Measurements from ENCODE around the gene BEGAIN. TPM values are rescaled to one million over a fixed set of nuclear protein-coding genes. Genes with fewer than 3 reads are reported as not detected.

The BEGAIN gene, protein sequence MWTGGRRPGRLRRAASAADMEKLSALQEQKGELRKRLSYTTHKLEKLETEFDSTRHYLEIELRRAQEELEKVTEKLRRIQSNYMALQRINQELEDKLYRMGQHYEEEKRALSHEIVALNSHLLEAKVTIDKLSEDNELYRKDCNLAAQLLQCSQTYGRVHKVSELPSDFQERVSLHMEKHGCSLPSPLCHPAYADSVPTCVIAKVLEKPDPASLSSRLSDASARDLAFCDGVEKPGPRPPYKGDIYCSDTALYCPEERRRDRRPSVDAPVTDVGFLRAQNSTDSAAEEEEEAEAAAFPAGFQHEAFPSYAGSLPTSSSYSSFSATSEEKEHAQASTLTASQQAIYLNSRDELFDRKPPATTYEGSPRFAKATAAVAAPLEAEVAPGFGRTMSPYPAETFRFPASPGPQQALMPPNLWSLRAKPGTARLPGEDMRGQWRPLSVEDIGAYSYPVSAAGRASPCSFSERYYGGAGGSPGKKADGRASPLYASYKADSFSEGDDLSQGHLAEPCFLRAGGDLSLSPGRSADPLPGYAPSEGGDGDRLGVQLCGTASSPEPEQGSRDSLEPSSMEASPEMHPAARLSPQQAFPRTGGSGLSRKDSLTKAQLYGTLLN
- total RNA-seq: 1 to 10 TPM; 1.3 to 1.6 TPM
- 1 to 10 TPM in 1 of 2 donors, under 1 TPM in 1; 0.27 to 1.3 TPM for polyA plus RNA-seq
- long read RNA-seq, donor 1: 0 reads
- long read RNA-seq, donor 2: 0 reads
- long read RNA-seq, donor 3: 0 reads
- long read RNA-seq, donor 4: 0 reads
- long read RNA-seq, donor 5: 0 reads

DNA sequence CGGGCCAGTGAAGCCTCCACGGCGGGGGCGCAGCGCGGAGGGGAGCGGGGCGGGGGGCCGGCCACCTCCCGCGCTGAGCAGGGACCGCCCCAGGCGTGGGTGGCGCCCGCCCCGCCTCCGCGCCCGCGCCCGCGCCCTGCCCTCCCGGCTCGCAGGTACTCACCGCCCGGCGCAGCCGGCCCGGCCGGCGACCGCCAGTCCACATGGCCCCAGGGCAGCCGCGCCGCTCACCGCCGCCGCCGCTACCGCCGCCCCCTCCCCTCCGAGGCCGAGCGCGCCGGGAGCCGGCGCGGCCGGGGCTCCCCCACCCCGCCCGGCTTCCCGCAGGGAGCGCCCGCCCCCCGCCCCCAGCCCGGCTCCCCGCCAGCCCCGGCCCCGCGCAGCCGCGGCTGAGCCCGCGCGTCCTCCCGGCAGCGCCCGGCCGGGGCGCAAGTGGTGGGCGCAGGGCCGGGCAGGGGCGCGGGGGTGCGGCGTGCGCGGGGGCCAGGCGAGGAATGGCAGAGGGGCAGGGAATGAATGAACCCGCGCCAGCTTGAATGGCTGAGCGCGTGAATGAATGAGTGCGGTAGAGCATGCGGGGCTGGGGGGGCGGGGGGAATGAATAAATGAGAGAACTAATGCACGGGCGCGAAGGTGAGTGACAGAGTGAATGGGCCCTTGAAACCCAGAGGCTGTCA, at the start of gene BEGAIN:
Gene BEGAIN (minus strand): TSS at position 332 of the 677 bp plus-strand sequence. CDS start 127 bp downstream, at position 205.
- Histone ChIP-seq H3K27me3 (ENCODE audit: control insufficient read depth in 3 of 3, insufficient read depth in 3 of 3, low read length in 2 of 3) (peaks cover 7 to 17% (median 10%) of the 10 kb centered on the region in 3 donors), H3K27ac (ENCODE audit: low read depth in 1 of 2, low read length in 1 of 2) (no peak within 1 kb of the TSS), H3K9me3 (ENCODE audit: control insufficient read depth in 4 of 4, insufficient read depth in 3 of 4, low read length in 3 of 4) (peaks cover 0 to 2% (median 0%) of the 10 kb centered on the region in 4 donors), H3K9ac (ENCODE audit: insufficient read depth in 1 of 2, low read length in 2 of 2) (no peak within 1 kb of the TSS), H3K4me3 (peak within 1 kb of the TSS; percentile 53), H3K36me3 (ENCODE audit: control insufficient read depth in 4 of 4, insufficient read depth in 4 of 4, low read length in 4 of 4) (no peaks in the 10 kb centered on the region), H3K4me1 (ENCODE audit: control insufficient read depth in 5 of 5, insufficient read depth in 5 of 5, low read length in 5 of 5) (peaks cover 0 to 9% (median 0%) of the 10 kb centered on the region in 5 donors)
- DNase-seq (peak in 2 of 3 donors; percentile 13 to 16), ATAC-seq (ENCODE audit: insufficient read depth, low FRiP score) (peak; percentile 53)
- TF ChIP-seq, protein P1, sequence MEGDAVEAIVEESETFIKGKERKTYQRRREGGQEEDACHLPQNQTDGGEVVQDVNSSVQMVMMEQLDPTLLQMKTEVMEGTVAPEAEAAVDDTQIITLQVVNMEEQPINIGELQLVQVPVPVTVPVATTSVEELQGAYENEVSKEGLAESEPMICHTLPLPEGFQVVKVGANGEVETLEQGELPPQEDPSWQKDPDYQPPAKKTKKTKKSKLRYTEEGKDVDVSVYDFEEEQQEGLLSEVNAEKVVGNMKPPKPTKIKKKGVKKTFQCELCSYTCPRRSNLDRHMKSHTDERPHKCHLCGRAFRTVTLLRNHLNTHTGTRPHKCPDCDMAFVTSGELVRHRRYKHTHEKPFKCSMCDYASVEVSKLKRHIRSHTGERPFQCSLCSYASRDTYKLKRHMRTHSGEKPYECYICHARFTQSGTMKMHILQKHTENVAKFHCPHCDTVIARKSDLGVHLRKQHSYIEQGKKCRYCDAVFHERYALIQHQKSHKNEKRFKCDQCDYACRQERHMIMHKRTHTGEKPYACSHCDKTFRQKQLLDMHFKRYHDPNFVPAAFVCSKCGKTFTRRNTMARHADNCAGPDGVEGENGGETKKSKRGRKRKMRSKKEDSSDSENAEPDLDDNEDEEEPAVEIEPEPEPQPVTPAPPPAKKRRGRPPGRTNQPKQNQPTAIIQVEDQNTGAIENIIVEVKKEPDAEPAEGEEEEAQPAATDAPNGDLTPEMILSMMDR (IDR thresholded peaks at IDR 0.05; ENCODE audit: control extremely low read depth, extremely low read depth): no peak
- WGBS, 2 donors: 2 to 5% methylated on average over 25 to 90 of the region's 90 CpGs

DNA sequence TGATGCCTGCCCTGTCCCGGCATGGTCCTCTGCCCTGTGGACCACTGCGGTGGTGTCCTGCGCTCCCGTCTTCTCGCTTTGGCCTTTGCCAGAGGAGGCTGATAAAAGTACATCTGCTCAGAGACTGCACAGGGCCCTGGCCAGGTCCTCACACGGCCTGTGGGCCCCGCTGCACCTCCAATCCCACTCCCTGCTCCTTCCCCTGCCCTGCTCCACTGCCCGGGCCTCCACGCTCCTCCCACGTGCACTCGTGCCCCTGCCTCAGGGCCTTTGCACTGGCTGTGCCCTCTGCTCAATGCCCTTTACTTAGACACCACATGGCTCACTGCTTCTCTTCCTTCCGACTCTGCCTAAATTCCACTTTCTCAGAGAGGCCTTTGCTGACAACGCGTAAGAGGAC, 49.3 kb upstream of the BEGAIN start:
- WGBS, 2 donors: 92 to 100% methylated on average over 14 of the region's 14 CpGs
- H3K4me1 ChIP-seq (ENCODE audit: control insufficient read depth in 5 of 5, insufficient read depth in 5 of 5, low read length in 5 of 5): no peaks in the 10 kb centered on the region
- H3K9me3 ChIP-seq (ENCODE audit: control insufficient read depth in 4 of 4, insufficient read depth in 3 of 4, low read length in 3 of 4): peaks cover 0 to 5% (median 0%) of the 10 kb centered on the region in 4 donors
- H3K9ac ChIP-seq (ENCODE audit: insufficient read depth in 1 of 2, low read length in 2 of 2): no peak overlapping the region
- no peak for DNase-seq
- ATAC-seq (ENCODE audit: insufficient read depth, low FRiP score): no peak
- H3K4me3 ChIP-seq: no peak overlapping the region
- no peaks in the 10 kb centered on the region for H3K36me3 ChIP-seq (ENCODE audit: control insufficient read depth in 4 of 4, insufficient read depth in 4 of 4, low read length in 4 of 4)
- peaks cover 0 to 7% (median 0%) of the 10 kb centered on the region in 3 donors for H3K27me3 ChIP-seq (ENCODE audit: control insufficient read depth in 3 of 3, insufficient read depth in 3 of 3, low read length in 2 of 3)
- TF ChIP-seq, protein P1 (IDR thresholded peaks at IDR 0.05; ENCODE audit: control extremely low read depth, extremely low read depth): no peak
- no peak overlapping the region for H3K27ac ChIP-seq (ENCODE audit: low read depth in 1 of 2, low read length in 1 of 2)

DNA sequence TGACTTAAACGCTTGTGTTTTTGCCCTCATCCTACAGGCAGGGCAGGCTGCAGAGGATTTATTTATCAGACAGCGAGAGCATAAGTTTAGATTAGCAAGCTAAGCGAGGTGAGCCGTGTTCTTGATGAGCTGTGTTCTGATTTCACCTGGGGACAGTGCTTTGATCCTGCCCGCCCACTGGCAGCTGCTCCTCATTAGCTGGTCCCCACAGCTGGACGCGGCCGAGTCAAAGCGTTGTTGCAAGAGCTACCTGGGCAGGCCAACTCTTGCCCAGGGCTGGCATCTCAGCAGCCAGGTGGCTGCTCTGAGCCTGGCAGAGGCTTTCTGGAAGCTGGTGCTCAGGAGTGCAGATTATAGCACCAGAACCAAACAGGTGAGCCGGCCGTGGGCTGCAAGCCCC, 46.8 kb upstream of the BEGAIN start:
- H3K9me3 ChIP-seq (ENCODE audit: control insufficient read depth in 4 of 4, insufficient read depth in 3 of 4, low read length in 3 of 4): peaks cover 0 to 5% (median 0%) of the 10 kb centered on the region in 4 donors
- H3K9ac ChIP-seq (ENCODE audit: insufficient read depth in 1 of 2, low read length in 2 of 2): no peak overlapping the region
- peaks cover 0 to 7% (median 3%) of the 10 kb centered on the region in 3 donors for H3K27me3 ChIP-seq (ENCODE audit: control insufficient read depth in 3 of 3, insufficient read depth in 3 of 3, low read length in 2 of 3)
- ATAC-seq (ENCODE audit: insufficient read depth, low FRiP score) (no peak), DNase-seq (no peak)
- H3K27ac ChIP-seq (ENCODE audit: low read depth in 1 of 2, low read length in 1 of 2): no peak overlapping the region
- no peaks in the 10 kb centered on the region for H3K36me3 ChIP-seq (ENCODE audit: control insufficient read depth in 4 of 4, insufficient read depth in 4 of 4, low read length in 4 of 4)
- TF ChIP-seq, protein P1 (IDR thresholded peaks at IDR 0.05; ENCODE audit: control extremely low read depth, extremely low read depth): no peak
- H3K4me1 ChIP-seq (ENCODE audit: control insufficient read depth in 5 of 5, insufficient read depth in 5 of 5, low read length in 5 of 5): no peaks in the 10 kb centered on the region
- H3K4me3 ChIP-seq: no peak overlapping the region
- WGBS, 2 donors: 79 to 80% methylated on average over 11 of the region's 11 CpGs

Data from lung (tissue), 16 donors.